Neuronal stem cell (in vitro differentiated cells): ENCODE results near the gene ISG20L2.
A peak's percentile ranks its signal among the peaks of the same experiment; 100 is the strongest.

Source experiments
- DNase-seq: peaks from one replicate; pipeline ENCODE4 v3.0.0-alpha.2; 2013; ENCODE audit warnings: low spot score
- H2AFZ ChIP-seq: one replicate; pipeline ENCODE4 v1.6.1; 2013; ENCODE audit warnings: mild to moderate bottlenecking, low read length, inconsistent platforms
- H2AK5ac ChIP-seq: 2 replicates; pipeline ENCODE4 v1.6.1; 2013; ENCODE audit warnings: low read depth, mild to moderate bottlenecking, inconsistent platforms, low read length, moderate library complexity, mixed read lengths
- H2BK120ac ChIP-seq: 2 replicates; pipeline ENCODE4 v1.6.1; 2013; ENCODE audit warnings: low read depth, mild to moderate bottlenecking, inconsistent platforms, low read length, moderate library complexity, mixed read lengths
- H2BK12ac ChIP-seq: one replicate; pipeline ENCODE4 v1.6.1; 2013; ENCODE audit warnings: low read length, inconsistent platforms
- H2BK15ac ChIP-seq: 2 replicates; pipeline ENCODE4 v1.6.1; 2013; ENCODE audit warnings: mild to moderate bottlenecking, low read length, inconsistent platforms, mixed read lengths
- H2BK5ac ChIP-seq: one replicate; pipeline ENCODE4 v1.6.1; 2013; ENCODE audit warnings: inconsistent platforms, mild to moderate bottlenecking, low read length, moderate library complexity
- H3K14ac ChIP-seq: one replicate; pipeline ENCODE4 v1.6.1; 2013; ENCODE audit warnings: low read length, inconsistent platforms
- H3K18ac ChIP-seq: 2 replicates; pipeline ENCODE4 v1.6.1; 2013; ENCODE audit warnings: low read length, inconsistent platforms
- H3K23ac ChIP-seq: 2 replicates; pipeline ENCODE4 v1.6.1; 2013; ENCODE audit warnings: low read depth, mild to moderate bottlenecking, mixed read lengths, low read length, inconsistent platforms; ENCODE audit not compliant: poor library complexity
- H3K27ac ChIP-seq: replicated peaks from 3 replicates; pipeline ENCODE4 v1.5.1; 2013; ENCODE audit warnings: low read length, inconsistent platforms
- H3K27me3 ChIP-seq, 3 experiments: 2 replicates each; pipeline ENCODE4 v1.6.1; 2013; ENCODE audit warnings: low read length in 3 of 3, mild to moderate bottlenecking in 2 of 3, inconsistent platforms in 1 of 3, low read depth in 1 of 3, mixed read lengths in 1 of 3, moderate library complexity in 1 of 3; ENCODE audit not compliant: control insufficient read depth in 3 of 3, insufficient read depth in 3 of 3
- H3K36me3 ChIP-seq, 2 donors: replicated peaks in 1 of 2; 2 replicates each; pipeline ENCODE4 v1.6.1; 2013; ENCODE audit warnings: low read length in 2 of 2; ENCODE audit not compliant: control insufficient read depth in 2 of 2, insufficient read depth in 2 of 2
- H3K4ac ChIP-seq: 2 replicates; pipeline ENCODE4 v1.6.1; 2013; ENCODE audit warnings: inconsistent platforms, mild to moderate bottlenecking, low read length, moderate library complexity
- H3K4me1 ChIP-seq, 2 donors: 1 replicate in 1 of 2; 2 replicates in 1 of 2; pipeline ENCODE4 v1.6.1; 2013; ENCODE audit warnings: low read length in 2 of 2, low read depth in 1 of 2; ENCODE audit not compliant: control insufficient read depth in 2 of 2, insufficient read depth in 1 of 2
- H3K4me2 ChIP-seq: one replicate; pipeline ENCODE4 v1.6.1; 2013; ENCODE audit warnings: mild to moderate bottlenecking, low read length, inconsistent platforms; ENCODE audit not compliant: insufficient read depth, poor library complexity, severe bottlenecking
- H3K4me3 ChIP-seq, 2 donors: 2 replicates each; pipeline ENCODE4 v1.5.1; 2013; ENCODE audit warnings: low read length in 2 of 2, mild to moderate bottlenecking in 2 of 2, inconsistent platforms in 1 of 2, moderate library complexity in 1 of 2
- H3K79me1 ChIP-seq: one replicate; pipeline ENCODE4 v1.6.1; 2013; ENCODE audit warnings: low read depth, mild to moderate bottlenecking, inconsistent platforms, low read length, moderate library complexity
- H3K9ac ChIP-seq: one replicate; pipeline ENCODE4 v1.6.1; 2013; ENCODE audit warnings: mild to moderate bottlenecking, low read depth, low read length, inconsistent platforms; ENCODE audit not compliant: poor library complexity
- H3K9me3 ChIP-seq, 2 donors: replicated peaks in 1 of 2; 2 replicates each; pipeline versions ENCODE3 to v1.6.1; 2013; ENCODE audit warnings: low read length in 2 of 2, mild to moderate bottlenecking in 2 of 2, inconsistent platforms in 1 of 2, low read depth in 1 of 2, mixed read lengths in 1 of 2, moderate library complexity in 1 of 2; ENCODE audit not compliant: control insufficient read depth in 2 of 2, insufficient read depth in 1 of 2
- H4K8ac ChIP-seq: one replicate; pipeline ENCODE4 v1.6.1; 2013; ENCODE audit warnings: low read depth, mild to moderate bottlenecking, inconsistent platforms, low read length, moderate library complexity
- H4K91ac ChIP-seq: one replicate; pipeline ENCODE4 v1.6.1; 2013; ENCODE audit warnings: low read length, low read depth, mild to moderate bottlenecking, inconsistent platforms; ENCODE audit not compliant: poor library complexity
- WGBS, 2 donors: extraction: QIAGEN DNeasy Blood & Tissue Kit; methylation state at CpG; one replicate each; pipeline ENCODE4 v1.1.7; 2013; ENCODE audit warnings: missing lambda C conversion rate in 2 of 2, mixed read lengths in 1 of 2; ENCODE audit not compliant: insufficient read length in 2 of 2, insufficient replicate concordance in 1 of 2; ENCODE audit errors: extremely low coverage in 2 of 2; 5-methylcytosine and 5-hydroxymethylcytosine counted together

The ISG20L2 gene

DNA sequence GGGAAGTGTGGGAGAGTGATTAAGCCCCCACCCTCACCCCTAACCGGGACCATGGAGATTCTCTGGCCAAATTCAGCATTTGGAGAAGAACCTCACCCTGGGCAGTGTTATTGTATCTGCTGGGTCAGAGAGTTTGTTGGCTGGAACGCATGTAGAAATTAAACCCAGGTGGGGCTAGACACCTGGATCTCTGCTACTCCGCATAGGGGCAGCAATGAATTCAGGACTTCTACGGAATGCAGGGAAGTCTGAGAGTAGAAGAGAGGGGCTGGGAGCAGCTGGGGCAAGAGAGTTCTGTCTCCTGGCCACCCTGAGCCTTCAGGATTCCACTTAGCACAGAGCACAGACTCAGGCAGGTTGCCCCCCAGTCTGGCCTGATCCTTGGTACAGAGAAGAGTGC is 19.5 kb downstream of the ISG20L2 start:
- Histone ChIP-seq H2AK5ac (peak overlapping the region; percentile 22), H4K91ac (no peak overlapping the region), H3K9me3 (no peaks in the 10 kb centered on the region), H3K4me3 (no peak overlapping the region), H3K36me3 (no peaks in the 10 kb centered on the region), H2BK15ac (peak overlapping the region; percentile 3), H3K4me1 (peaks cover 48 to 60% of the 10 kb centered on the region in 2 donors), H3K27me3 (no peaks in the 10 kb centered on the region), H2BK5ac (no peak overlapping the region), H2AFZ (no peak overlapping the region), H3K4me2 (no peak overlapping the region), H3K79me1 (peaks cover 3% of the 10 kb centered on the region), H3K23ac (no peak overlapping the region), H2BK120ac (no peak overlapping the region), H3K9ac (no peak overlapping the region), H3K14ac (no peak overlapping the region), H3K27ac (peak overlapping the region; percentile 92), H3K4ac (no peak overlapping the region), H3K18ac (peak overlapping the region; percentile 29), H4K8ac (no peak overlapping the region), H2BK12ac (no peak overlapping the region)
- WGBS, 2 donors, result no CpG with 5 or more reads among the region's 4 CpGs
- no peak for DNase-seq

DNA sequence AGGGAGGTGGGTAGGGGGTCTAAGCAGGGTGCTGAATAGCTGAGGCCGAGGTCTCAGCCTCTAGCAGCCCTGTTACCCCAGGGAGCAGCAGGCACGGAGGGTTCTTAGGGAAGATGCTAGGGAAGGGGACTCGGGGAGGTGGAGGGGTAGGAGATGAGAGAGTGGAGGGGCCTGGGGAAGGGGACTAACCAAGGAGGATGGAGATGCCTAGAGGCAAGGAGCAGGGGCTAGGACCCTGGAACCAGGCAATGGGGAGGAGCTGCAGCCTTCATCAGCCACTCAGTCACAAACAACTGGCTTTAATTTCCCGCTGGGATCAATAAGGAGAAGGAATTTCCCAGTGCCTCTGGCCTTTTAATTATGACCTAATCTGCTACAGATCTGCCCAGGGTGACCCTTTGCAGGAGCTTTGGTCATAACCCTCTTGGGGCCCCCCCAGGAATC is 20.3 kb downstream of the ISG20L2 start:
- Histone ChIP-seq H3K27ac (peak overlapping the region; percentile 92), H3K18ac (peak overlapping the region; percentile 98)
- WGBS, 2 donors, result no CpG with 5 or more reads among the region's 4 CpGs

DNA sequence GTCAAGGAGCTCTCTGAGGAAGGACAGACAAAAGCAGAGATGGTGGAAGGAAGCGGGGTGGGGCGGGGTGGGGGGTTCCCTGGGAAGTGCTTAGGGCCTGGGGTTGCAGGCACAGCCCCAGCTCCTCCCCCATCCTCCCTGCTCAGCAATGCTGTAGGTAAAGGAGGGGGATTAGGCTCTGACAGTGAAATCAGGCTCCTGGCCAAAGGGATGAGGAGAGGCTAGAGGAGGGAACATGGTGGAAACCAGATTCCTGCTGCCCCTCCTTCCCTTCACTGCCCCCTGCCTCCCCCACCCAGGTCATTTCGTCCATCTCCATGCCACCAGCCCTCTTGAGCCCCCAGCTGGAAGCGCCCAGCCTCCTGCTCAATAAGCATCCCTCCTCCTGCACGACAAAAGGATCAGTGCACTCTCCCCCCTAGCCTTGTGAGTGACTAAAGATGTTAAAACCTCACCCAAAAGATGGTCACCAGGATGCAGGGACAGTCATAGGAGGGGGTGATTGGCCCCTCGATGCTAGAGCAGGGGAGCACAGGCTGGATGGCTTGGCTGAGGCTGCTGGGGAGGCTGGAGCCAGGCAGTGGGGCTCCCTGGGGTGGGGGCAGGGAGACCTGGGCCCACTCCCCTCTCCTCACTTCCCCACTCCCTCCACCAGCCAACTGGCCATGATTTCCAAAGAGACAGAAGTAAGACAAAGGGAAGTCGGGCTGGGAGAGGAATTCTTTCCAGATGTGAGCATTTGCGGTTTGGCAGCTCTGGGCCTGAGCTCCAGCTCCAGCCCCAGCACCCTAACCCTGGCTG is 20.9 kb downstream of the ISG20L2 start:
- Histone ChIP-seq H3K36me3 (no peaks in the 10 kb centered on the region), H3K27ac (peak overlapping the region; percentile 92), H3K79me1 (peaks cover 6% of the 10 kb centered on the region), H3K9me3 (no peaks in the 10 kb centered on the region), H3K9ac (peak overlapping the region; percentile 81), H2AK5ac (peak overlapping the region; percentile 49), H3K23ac (peak overlapping the region; percentile 8), H3K27me3 (no peaks in the 10 kb centered on the region), H3K4ac (peak overlapping the region; percentile 47), H3K14ac (peak overlapping the region; percentile 72), H3K4me3 (peak overlapping the region in 1 of 2 donors; percentile 63), H2BK120ac (peak overlapping the region; percentile 93), H3K4me2 (peak overlapping the region; percentile 53), H2BK15ac (peak overlapping the region; percentile 2), H2BK12ac (peak overlapping the region; percentile 95), H3K4me1 (peaks cover 58 to 69% of the 10 kb centered on the region in 2 donors), H4K8ac (peak overlapping the region; percentile 4), H4K91ac (no peak overlapping the region), H2BK5ac (peak overlapping the region; percentile 90), H3K18ac (peak overlapping the region; percentile 99), H2AFZ (peak overlapping the region; percentile 91)
- no CpG with 5 or more reads among the region's 8 CpGs for WGBS, 2 donors
- no peak for DNase-seq

More for the DNA sequence above, 20.3 kb downstream of the ISG20L2 start:
- no peak overlapping the region for H2BK15ac ChIP-seq
- no peaks in the 10 kb centered on the region for H3K27me3 ChIP-seq
- peaks cover 5% of the 10 kb centered on the region for H3K79me1 ChIP-seq
- peak overlapping the region; percentile 87 for H2BK5ac ChIP-seq
- H3K4me3 ChIP-seq, result peak overlapping the region in 1 of 2 donors; percentile 63
- H2AFZ ChIP-seq, result peak overlapping the region; percentile 91
- peak overlapping the region; percentile 95 for H2BK12ac ChIP-seq
- H3K9me3 ChIP-seq, result no peaks in the 10 kb centered on the region
- peak overlapping the region; percentile 47 for H3K4ac ChIP-seq
- H3K36me3 ChIP-seq, result no peaks in the 10 kb centered on the region
- H3K4me1 ChIP-seq, result peaks cover 56 to 68% of the 10 kb centered on the region in 2 donors
- H3K23ac ChIP-seq, result no peak overlapping the region
- H3K4me2 ChIP-seq, result peak overlapping the region; percentile 53
- DNase-seq, result no peak
- H4K8ac ChIP-seq, result no peak overlapping the region
- peak overlapping the region; percentile 81 for H3K9ac ChIP-seq
- no peak overlapping the region for H3K14ac ChIP-seq
- peak overlapping the region; percentile 91 for H2BK120ac ChIP-seq
- H4K91ac ChIP-seq, result no peak overlapping the region
- peak overlapping the region; percentile 49 for H2AK5ac ChIP-seq

DNA sequence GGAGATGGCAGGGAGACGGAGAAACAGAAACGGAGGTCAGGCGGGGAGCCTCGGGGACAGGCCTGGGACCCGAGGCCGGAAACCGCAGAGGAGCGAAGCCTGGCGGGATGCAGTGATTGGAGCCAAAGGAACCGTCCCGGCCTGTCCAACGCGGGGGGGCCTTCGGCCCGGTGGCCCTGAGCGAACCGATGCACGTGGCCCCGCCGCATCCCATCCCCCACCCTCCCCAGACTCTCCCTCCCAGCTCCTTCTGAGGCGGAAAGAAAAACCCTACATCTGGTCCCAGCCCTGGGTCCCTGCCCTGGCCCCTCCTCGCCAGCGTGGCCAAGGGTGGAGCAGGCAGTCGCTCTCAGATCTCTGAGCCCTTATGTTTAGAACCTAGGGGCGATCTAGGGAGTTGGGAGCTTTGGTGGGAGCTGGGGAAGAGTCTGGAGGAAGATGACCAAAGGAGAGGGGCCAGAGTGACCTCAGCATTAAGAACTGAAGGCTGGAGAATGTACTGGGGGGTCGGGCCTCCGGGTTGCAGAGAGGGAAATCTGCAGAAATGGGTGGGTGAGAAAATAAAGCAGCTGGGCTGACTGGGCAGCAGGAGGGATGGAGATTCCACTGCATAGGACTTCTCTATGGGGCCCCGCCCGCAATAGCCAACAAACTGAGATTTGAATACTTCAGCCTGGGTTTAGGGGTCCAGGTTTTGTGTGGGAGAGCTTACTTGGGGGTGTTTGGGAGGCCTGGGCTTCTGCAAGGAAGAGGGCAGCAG is 21.7 kb downstream of the ISG20L2 start:
- H3K9ac ChIP-seq, result peak overlapping the region; percentile 81
- H2AFZ ChIP-seq, result peak overlapping the region; percentile 91
- H2AK5ac ChIP-seq, result peak overlapping the region; percentile 87
- peak overlapping the region; percentile 92 for H3K27ac ChIP-seq
- DNase-seq, result peak; percentile 78
- H3K4me1 ChIP-seq, result peaks cover 58 to 66% of the 10 kb centered on the region in 2 donors
- H4K91ac ChIP-seq, result peak overlapping the region; percentile 98
- peak overlapping the region; percentile 93 for H2BK120ac ChIP-seq
- peak overlapping the region; percentile 41 for H2BK12ac ChIP-seq
- peak overlapping the region; percentile 93 for H3K4me2 ChIP-seq
- H3K23ac ChIP-seq, result peak overlapping the region; percentile 61
- H3K27me3 ChIP-seq, result no peaks in the 10 kb centered on the region
- H3K18ac ChIP-seq, result peak overlapping the region; percentile 99
- H3K14ac ChIP-seq, result peak overlapping the region; percentile 73
- H2BK5ac ChIP-seq, result peak overlapping the region; percentile 90
- H3K79me1 ChIP-seq, result peaks cover 6% of the 10 kb centered on the region
- H3K36me3 ChIP-seq, result no peaks in the 10 kb centered on the region
- H3K4ac ChIP-seq, result peak overlapping the region; percentile 19
- no CpG with 5 or more reads among the region's 29 CpGs for WGBS, 2 donors
- peak overlapping the region; percentile 63 to 72 for H3K4me3 ChIP-seq
- peak overlapping the region; percentile 2 for H2BK15ac ChIP-seq
- H3K9me3 ChIP-seq, result no peaks in the 10 kb centered on the region
- no peak overlapping the region for H4K8ac ChIP-seq
